GM18502 (cell line): ENCODE data around the gene COL23A1.
"Not testable (repeated sequence)": the region's sequence is repeated elsewhere in the genome, so short reads cannot be mapped to it uniquely, and the experiment has no call there.

Source experiments
- ATAC-seq: cut with Tn5 transposase; IDR thresholded peaks from one replicate; pipeline ENCODE4 v1.9.1; 2021; ENCODE audit warnings: mild to moderate bottlenecking; ENCODE audit not compliant: unreplicated experiment, poor library complexity

Gene COL23A1

DNA sequence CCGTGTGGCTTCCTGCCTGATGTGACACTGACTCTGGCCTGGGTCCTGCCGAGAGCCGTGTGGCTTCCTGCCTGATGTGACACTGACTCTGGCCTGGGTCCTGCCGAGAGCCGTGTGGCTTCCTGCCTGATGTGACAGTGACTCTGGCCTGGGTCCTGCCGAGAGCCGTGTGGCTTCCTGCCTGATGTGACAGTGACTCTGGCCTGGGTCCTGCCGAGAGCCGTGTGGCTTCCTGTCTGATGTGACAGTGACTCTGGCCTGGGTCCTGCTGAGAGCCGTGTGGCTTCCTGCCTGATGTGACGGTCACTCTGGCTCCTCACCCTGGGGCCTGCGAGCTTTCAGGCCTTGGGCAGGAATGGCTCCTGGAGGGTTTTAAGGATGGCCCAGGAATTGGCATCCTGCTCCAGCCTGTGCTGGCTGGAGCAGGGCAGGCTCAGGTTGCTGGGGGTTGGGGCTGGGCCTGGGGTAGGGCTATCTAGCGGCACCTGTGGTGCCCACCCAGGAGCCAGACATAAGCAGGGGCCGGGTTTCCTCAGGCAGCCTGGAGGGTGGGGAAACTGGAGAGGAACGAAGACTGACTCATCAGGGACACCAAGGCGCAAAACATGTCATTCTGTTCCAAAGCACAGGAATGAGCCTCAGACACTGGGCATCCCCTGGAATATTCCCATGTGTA lies 350.4 kb downstream of the COL23A1 start:
- not testable (repeated sequence) for ATAC-seq

DNA sequence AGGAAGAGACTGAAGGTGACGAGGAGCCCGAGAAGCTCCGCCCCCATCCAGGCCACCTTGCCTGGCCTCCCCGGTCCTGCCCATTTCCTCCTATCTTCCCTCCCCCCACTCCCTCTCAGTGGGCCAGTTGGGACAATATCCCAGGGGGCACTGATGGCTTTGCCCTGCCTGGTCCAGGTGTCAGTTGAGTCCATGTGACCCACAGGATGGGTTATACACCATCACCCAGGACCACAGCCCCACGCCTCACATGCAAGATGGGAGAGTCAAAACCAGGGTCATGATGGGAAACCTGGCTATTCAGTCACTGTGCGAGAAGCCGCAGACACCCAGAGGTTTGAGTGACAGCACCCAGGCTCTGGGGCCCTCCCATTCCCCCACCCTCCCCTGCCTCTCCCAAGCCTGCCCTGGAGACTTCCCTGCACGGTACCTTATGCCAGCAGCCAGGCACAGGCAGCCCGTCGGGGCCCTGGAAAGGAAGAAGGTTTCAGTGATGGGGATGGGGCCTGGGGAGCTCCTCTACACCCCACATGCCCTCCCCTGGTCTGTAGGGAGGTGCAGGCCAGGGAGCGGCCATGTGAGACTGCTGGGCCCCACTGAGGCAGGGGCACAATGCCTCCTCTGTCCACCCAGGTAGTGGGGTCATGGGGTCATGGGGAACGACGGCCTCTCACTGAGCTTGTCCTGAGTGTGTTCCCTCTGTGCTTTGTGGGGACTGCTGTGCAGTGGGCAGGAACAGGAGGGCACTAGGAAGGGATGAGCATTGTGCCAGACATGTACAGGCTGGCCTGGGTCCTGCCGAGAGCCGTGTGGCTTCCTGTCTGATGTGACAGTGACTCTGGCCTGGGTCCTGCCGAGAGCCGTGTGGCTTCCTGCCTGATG lies 351.2 kb downstream of the COL23A1 start:
- ATAC-seq: no peak

DNA sequence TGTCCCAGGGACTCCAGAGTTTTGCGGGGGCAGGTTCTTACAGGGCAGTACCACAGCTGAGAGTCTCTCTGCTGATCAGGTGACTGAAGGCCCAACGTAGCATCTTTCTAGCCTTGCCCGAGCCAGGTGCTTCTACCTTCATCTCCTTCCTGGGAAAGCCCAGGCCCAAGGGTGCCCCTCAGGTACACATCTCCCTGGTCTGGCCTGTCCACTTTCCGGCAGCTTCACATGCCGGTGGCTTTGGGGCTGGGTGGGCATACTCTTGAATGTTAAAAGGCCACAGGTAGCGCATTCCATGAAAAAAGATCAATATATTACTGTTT lies 351.9 kb downstream of the COL23A1 start:
- ATAC-seq: no peak

DNA sequence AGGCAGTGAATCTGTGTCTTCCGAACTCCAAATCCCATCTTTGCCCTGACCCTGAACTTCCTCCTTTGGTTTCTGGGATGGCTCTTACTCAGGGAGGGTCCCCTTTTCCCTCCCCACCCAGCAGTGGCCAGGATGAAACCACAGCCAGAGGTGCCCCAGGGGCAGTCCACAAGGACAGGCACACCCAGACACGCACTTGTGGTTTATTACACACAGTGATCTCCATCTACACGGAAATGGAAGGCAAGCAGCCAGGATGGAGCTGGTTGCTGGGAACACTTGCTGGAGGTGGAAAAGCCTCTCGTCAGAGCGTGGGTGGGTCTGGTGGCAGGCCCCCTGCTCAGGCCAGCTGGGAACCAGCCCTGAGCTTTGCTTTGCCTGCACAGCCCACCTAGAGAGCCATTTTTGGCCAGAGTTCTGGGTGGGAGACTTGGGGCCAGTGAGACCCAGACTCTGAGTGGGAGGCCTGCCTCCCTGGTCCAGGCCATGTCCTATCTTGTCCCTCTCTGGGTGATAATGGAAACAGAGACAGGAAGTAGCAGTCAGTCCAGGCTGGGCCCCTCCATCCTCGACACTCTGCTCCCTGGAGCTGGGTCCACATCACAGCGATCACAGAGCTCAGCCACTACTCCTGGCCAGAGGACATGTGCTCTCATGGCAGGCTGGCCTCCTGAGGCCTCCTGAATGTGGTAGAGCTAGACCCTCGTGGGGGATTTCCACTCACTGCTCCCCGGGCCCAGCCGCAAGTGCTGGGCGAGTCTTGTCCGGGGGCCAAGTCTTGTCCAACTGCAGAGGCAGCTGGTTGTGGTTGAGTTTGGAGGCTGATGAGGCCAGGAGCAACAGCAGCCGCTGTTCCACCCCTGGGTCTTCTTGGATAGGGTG lies 352.5 kb downstream of the COL23A1 start:
- ATAC-seq: no peak

DNA sequence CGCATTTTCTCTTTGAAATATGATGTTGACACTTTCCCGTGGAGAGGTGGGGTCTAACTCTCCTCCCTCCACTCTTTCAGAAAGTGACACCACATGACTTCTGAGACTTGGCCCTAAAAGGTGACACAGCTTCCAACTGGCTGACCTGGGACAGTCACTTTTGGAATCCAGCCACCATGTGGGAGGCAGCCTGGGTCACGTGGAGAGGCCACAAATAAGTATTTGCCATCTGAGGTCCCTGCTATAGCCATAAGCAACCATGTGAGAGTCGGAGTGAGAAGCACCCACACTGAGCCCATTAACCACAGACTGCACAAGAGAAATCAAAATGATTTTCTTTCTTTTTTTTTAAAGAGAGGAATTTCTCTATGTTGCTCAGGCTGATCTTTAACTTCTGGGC lies 353.5 kb downstream of the COL23A1 start:
- no peak for ATAC-seq

DNA sequence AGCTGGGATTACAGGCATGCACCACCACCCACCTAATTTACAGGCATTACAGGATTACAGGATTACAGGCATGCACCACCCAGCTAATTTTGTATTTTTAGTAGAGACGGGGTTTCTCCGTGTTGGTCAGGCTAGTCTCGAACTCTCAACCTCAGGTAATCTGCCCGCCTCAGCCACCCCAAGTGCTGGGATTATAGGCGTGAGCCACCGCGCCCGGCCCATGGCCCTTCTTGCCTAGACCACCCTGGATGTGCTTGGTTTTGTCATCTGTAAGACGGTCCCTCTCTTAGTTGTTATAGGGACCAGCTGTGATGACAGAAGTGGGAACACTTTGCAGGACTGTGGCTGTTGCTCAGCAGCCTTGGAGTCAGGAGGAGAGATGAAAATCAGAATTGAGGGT lies 354.1 kb downstream of the COL23A1 start:
- ATAC-seq: no peak

DNA sequence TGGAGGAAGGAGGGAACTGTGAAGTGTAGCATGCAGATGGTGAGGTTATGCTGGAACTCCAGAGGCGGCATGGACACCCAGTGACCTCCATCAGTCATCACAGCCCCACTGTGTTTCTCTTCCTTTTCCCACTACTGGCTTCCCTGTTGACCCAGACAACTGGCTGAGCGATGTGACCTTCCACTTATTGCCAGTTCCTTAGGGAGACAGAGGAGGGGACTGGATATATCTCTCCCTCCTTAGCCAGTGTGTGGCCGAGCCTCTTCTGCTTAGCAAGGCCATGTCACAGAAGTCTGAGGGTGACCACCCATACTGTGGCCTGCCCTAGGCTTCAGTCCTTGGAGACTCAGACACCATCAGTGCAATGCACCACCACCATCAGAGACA lies 354.6 kb downstream of the COL23A1 start:
- no peak for ATAC-seq

DNA sequence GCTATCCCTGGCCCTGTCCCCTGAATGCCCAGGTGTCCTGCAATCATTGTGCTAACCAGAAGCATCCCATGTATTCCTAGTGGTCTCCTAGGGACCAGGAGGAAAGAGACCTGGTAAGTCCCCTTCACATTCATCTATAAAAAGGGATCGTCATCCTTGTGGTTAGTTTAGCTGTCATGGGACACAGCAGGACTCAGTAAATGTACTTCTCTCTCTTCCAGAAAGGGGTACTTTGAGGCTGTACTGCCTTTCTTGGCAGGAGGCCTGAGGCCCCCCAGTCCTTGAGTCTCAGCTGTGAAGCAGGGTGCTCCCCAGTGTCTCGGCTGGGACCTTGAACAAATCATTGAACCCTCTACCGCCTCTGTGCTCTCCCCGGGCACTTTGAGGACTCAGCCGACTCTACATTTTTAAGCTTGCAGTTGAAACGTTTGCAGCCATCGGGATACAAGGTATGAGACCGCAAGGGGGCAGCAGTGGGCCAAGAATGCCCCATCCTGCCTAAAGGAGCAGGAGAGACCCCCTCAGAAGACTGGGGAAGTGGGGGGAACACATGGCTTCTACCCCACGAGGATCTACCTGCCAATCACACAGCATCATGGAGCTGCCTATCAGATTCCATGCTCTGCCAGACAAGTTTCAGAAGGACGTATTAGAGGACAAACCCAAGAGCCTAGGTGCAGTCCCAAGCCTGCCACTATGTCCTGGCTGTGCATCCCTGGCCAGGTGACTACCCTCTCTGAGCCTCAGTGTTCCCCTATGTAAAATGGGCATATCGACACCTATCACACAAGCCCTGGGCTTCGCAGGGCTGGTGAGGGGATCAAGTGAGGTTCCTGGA lies 355.2 kb downstream of the COL23A1 start:
- ATAC-seq: no peak

DNA sequence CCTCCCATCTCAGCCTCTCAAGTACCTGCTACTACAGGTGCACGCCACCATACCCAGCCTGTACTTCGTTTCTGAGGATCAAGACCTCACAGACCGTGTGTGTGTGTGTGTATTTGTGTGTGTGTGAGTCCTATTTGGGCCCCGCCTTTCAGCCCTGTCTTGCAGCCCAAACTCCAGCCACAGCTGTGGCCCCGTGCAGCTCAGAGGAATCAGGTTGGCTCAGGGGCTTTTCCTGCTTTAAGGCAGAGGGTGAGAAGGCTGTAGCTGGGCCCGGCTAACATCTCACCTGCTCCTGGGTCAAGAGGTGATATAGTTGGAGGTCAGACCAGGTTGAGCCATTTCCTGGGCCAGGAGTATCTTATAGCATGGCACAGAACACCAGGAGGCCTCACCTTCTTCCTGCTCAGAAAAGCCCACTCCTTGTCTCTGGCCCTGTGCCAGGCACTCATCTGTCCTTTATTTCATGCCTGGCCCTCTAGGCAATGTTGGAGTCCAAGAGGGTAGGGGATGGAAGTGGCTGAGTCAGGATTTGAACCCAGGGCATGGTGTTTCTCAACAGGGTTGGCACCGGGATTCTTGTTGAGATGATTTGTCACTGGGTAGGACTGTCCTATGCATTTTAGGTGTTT lies 356.0 kb downstream of the COL23A1 start:
- no peak for ATAC-seq

DNA sequence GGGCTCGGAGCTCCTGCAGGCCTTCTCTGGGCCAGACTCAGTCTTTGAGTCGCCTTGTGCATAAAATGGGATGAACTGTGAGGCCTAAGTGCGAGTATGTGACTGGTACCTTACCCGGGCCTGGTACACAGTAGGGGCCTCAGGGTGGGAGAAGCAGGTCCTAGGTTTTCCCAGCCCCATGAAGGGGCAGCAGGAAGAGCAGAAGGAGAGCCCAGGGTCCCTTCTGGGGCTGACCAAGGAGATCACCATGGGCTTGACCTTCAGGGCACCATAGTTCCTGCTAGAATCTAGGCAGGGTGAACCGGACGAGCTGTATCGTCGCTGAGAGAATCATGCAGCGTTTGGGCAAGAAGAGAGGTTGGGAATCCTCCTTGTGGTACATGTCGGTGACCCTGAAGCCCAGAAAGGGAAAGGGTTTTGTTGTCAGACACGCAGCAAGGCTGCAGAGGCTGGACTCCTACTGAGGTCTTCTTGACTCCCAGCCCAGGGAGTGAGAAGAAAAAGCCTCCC lies 357.2 kb downstream of the COL23A1 start:
- ATAC-seq: no peak

DNA sequence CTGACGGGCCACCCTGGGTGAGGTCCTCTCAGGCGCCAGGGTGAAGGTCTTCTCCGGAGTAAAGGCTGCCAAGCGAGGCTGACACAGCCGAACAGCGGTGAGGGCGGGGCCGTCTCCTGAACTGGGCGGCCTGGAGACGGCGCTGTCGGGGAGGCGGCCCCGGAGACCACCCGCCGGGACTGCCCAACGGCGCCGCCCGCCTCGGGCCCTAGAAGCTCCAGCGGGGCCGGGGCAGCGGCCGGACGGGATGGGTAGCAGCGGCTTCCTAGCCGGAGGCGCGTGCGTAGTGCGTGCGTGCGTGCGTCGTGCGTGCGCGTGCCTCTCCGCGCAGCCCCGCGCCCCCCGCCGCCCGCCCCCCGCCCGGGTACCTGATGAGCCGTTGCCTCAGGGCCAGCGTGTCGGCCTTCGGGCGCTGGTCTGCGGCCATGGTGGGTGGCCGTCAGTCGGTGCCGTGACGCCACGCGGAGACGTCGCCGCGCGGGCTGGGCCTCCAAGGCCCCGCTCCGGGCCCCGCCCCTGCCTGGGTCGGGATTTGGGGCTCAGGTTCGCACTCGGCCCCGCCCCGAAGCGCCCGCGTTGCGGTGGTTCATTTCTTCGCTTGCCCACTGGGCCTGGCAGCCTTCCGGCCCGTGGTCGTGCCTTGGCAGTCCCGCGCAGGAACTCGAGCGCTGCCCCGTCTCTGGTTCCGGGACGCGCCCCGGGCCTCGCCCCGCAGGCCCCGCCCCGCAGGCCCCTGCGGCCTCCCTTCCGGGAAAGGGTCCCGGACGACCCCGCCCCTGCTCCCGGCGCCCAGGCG lies 357.9 kb downstream of the COL23A1 start, which contains the start of gene PHYKPL:
Gene PHYKPL (minus strand): TSS at position 679 of the 796 bp plus-strand sequence. CDS start 252 bp downstream, at position 427.
- peak; percentile 76 for ATAC-seq

DNA sequence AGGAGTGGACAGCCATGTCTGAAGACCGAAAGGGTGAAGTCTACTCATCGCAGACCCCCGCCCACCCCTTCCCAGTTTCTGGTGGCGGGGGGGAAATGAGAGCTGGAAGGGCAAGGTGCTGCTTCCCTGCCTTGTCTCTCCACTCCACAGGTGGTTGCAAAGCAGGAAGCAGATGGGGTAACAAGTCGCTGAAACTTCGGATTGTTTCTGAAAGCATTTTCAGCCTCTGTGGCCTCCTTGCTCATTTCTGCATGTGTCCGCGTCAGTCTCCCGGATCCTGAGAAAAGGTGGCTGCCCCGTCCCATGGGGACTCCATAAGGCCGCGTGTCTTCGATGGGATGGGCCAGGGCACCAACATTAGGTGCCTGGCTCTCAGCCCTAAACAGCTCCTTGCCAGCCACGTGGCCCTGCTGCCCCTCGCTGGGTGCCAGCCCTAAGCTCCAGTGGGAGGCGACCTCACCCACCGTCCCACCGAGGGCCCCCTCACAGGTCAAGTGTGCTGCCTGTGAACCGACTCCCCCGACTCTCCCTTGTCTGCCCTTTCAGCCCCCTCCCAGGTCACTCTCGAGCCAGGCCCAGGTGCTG lies 358.6 kb downstream of the COL23A1 start:
- ATAC-seq: peak; percentile 13

DNA sequence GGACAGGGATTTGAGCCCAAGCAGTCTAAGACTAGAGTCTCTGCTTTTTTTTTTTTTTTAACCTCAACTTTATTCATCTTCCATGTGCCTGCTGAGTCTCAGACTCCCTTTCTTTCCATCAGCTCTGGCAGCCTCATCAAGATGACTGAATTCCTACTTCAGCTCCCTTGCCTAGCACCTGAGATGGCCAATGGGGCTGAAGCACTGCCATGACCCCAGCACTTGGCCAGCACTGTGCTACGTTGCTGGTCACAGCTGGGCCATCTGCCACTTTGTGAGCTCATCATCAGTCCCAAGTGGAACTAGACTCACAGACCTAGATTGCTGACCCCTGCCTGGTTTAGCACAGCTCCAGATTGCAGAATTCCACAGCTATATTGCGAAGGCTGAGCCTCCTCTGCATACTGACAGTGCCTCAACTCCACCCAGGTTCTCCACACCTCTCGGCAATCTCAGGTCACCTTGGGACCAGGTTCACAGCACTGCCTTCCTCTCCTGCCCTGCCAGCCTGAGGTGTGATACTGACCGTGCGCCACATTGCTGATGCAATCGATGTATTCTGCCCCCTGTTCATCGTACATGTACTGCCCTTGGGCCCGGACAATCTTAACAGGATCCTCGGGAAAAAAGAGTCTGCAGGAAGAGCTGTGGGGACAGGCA lies 359.2 kb downstream of the COL23A1 start:
- no peak for ATAC-seq

DNA sequence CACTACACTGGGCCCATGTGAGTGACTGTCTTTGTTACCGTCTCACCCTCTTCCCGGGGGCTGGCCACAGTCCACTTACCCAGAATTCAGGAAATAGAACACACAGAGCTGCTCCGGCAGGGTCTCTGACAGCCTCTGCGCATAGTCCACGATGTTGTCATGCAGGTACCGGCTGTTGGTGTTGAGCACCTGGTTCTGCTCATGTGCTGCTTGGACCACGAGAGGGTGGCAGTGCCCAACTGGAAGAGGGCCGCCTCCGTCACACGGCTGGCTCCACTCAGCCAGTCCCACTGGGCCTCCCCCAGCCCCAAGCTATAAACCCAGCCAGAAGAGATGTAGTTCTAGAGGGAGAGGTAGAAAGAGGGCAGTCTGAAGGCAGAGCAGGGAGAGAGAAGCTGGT lies 360.3 kb downstream of the COL23A1 start:
- ATAC-seq: no peak

DNA sequence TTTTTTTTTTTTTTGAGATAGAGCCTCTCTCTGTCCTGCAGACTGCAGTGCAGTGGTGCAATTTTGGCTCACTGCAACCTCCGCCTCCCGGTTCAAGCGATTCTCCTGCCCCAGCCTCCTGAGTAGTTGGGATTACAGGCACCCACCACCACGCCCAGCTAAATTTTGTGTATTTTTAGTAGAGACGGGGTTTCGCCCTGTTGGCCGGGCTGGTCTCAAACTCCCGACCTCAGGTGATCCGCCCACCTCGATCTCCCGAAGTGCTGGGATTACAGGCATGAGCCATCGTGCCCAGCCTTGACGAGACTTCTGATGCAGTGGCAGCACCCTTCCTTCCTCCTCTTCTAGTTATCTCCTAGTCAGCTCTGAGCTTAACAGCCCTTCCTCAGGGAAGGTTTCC lies 361.1 kb downstream of the COL23A1 start:
- ATAC-seq: not testable (repeated sequence)

DNA sequence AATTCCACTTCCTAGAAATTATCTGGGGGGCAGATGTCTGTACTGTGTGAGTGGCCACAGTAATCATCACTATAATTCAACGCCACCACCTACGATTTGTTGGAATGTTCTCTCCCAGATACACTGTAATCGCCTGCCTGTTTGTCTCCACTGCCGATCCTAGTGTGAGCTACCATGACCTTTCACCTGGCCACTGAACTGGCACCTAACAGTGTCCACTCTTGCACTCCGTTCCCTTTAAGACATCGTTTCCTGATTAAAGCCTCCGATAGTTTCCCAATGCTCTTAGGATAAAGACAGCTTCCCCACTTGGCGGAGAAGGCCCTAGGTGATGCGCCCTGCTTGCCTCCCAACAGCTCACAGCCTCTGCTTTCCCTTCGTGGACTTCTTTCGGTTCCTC lies 361.6 kb downstream of the COL23A1 start:
- ATAC-seq: no peak

DNA sequence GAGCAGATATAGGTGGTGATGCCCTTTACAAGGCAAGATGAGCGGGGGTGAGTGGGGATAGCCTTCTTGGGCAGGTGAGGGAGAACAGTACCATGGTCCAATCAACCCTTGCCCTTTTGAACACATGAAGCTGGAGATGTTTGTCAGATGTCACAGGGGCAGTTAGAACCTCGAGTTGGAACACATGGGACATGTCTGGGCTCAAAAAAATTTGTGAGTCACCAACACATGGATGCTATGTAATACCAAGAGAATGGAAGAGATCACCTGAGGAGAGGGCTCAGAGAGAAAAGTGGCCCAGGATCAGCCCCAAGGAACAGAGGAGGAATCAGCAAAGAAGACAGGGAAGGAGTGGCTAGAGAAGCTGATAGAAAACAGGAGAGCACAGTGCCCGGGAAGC lies 362.3 kb downstream of the COL23A1 start:
- no peak for ATAC-seq
